Pancreas (tissue), 10 donors: ENCODE data around the gene TRIO. TPM values are rescaled to one million over a fixed set of nuclear protein-coding genes. Genes with fewer than 3 reads are reported as not detected.

Experiments used
- ATAC-seq, 4 donors: fragments of 200-7000 bp; cut with Tn5 transposase; one replicate each; pipeline versions ENCODE4 v1.8.0 to v1.9.1; 2020; ENCODE audit warnings: mild to moderate bottlenecking in 4 of 4, moderate library complexity in 4 of 4
- DNase-seq, 6 donors: peaks; one replicate each; pipeline ENCODE4 v3.0.0-alpha.2; 2020
- FAIRE-seq: peaks from 2 replicates; lab custom pipeline; 2012; peaks lifted over from hg19 to GRCh38; lab: Jason Lieb, UNC
- H3K27ac ChIP-seq, 4 donors: fragments of 200-600 bp; sonication (generic); 1 replicate in 3 of 4; 2 replicates in 1 of 4; pipeline versions ENCODE4 v1.5.0 to v1.8.0; 2020
- H3K27me3 ChIP-seq, 4 donors: fragments of 200-600 bp; one replicate each; pipeline ENCODE4 v1.8.0; 2021
- H3K36me3 ChIP-seq, 3 donors: fragments of 200-600 bp; sonication (generic) in 1 of 3; one replicate each; pipeline versions ENCODE4 v1.5.0 to v1.8.0; 2020 to 2021
- H3K4me1 ChIP-seq, 3 donors: fragments of 200-600 bp; one replicate each; pipeline ENCODE4 v1.8.0; 2021
- H3K4me3 ChIP-seq, 4 donors: fragments of 200-600 bp; sonication (generic) in 2 of 4; one replicate each; pipeline versions ENCODE4 v1.5.0 to v1.8.0; 2020 to 2021
- H3K9me3 ChIP-seq, 4 donors: fragments of 200-600 bp; one replicate each; pipeline ENCODE4 v1.8.0; 2021
- WGBS, 2 donors: extraction: QIAGEN DNeasy Blood & Tissue Kit; methylation state at CpG; one replicate each; pipeline ENCODE4 v1.1.7; 2013; 5-methylcytosine and 5-hydroxymethylcytosine counted together
- intact Hi-C, 3 donors: fragments of 100-400 bp; cut with DNase I; formaldehyde crosslinking; loops; one replicate each; pipeline versions ENCODE4 v1.11.1 to v1.14.2; 2022
- polyA plus RNA-seq, 2 donors: library from polyadenylated mRNA; stranded (reverse); fragments of 200-250 nt; gene quantifications; one replicate each; pipeline ENCODE4 v1.2.3, GENCODE V29; 2013
- total RNA-seq, 6 donors: library from RNA; stranded (reverse); fragmentation: NEBNext Ultra II Directional in 4 of 6; extraction: Animal tissue kit (Norgen Biotek cat#: 25700) in 4 of 6; gene quantifications; one replicate each; pipeline versions ENCODE4 v1.2.1 to v1.2.4, GENCODE V29; 2021 to 2023
- TF ChIP-seq, protein P1 (sequence below), 4 donors: fragments of 200-600 bp; sonication (generic) in 3 of 4; IDR thresholded peaks; one replicate each; pipeline versions ENCODE4 v1.5.0 to v1.8.0; 2021; ENCODE audit warnings: antibody characterized with exemption in 4 of 4
- donor health status: healthy with polysubstance abuse.
- donor health status: DM: no; HTN: no; CAD: no; lungs with moderate emphysema.
- donor health status: DM: no; HTN: no; CAD: no.
- donor health status: control.
- donor health status: control.
- donor health status: Bipolar disorder and iron deficiency.
- donor health status: DM: yes; HTN: yes; CAD: no.
- donor health status: DM: no; HTN: no; CAD: no.
- donor health status: DM: no; HTN: no; CAD: no.
- donor health status: DM: yes; HTN: yes; CAD: no.

The TRIO gene
- total and polyA plus RNA-seq, 8 donors = 27.3 to 82.5 (median 38.3) TPM

DNA sequence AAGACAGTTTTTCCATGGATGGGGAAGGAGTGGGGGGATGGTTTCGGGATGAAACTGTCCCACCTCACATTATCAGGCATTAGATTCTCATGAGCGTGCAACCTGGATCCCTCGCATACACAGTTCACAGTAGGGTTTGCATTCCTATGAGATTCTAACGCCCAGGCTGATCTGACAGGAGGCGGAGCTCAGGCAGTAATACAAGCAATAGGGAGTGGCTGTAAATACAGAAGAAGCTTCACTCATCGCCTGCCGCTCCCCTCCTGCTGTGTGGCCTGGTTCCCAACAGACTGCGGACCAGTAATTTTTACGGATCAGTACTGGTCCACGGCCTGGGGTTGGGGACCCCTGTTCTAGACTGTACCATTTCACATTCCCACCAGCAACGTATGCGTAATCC, 370.1 kb downstream of the TRIO start:
- no peak overlapping the region for H3K4me3 ChIP-seq

DNA sequence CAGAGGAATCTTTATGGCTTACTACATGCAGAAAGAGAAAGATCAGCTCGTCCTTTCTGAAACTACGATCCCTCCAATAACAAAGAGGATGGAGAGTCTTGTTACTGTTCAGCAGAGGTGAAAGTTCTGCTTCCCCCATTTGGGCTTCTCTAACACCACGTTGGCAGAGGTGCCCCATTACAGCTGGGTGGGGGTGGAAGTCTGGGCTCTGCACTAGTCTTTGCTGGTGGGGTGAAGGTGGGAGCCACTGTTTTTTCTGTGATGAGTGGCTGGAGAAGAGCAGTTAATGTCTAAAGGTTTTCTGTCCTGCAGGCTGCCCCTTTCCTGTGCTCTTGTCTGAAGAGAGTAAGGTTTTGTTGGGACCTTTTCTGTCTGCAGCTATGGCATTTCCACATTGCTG, 373.8 kb downstream of the TRIO start:
- no peak overlapping the region for H3K4me3 ChIP-seq
- H3K27me3 ChIP-seq = no peaks in the 10 kb centered on the region
- WGBS, 2 donors = 32 to 35% methylated on average over 3 of the region's 3 CpGs
- ATAC-seq (no peak), FAIRE-seq (no peak), DNase-seq (no peak)
- intact Hi-C loops = no loop called here
- H3K4me1 ChIP-seq = no peaks in the 10 kb centered on the region
- TF ChIP-seq, protein P1, sequence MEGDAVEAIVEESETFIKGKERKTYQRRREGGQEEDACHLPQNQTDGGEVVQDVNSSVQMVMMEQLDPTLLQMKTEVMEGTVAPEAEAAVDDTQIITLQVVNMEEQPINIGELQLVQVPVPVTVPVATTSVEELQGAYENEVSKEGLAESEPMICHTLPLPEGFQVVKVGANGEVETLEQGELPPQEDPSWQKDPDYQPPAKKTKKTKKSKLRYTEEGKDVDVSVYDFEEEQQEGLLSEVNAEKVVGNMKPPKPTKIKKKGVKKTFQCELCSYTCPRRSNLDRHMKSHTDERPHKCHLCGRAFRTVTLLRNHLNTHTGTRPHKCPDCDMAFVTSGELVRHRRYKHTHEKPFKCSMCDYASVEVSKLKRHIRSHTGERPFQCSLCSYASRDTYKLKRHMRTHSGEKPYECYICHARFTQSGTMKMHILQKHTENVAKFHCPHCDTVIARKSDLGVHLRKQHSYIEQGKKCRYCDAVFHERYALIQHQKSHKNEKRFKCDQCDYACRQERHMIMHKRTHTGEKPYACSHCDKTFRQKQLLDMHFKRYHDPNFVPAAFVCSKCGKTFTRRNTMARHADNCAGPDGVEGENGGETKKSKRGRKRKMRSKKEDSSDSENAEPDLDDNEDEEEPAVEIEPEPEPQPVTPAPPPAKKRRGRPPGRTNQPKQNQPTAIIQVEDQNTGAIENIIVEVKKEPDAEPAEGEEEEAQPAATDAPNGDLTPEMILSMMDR (IDR thresholded peaks at IDR 0.05) = no peak
- no peaks in the 10 kb centered on the region for H3K9me3 ChIP-seq
- no peak overlapping the region for H3K27ac ChIP-seq
- H3K36me3 ChIP-seq = no peaks in the 10 kb centered on the region

More for the DNA sequence above, 370.1 kb downstream of the TRIO start:
- FAIRE-seq (no peak), DNase-seq (no peak), ATAC-seq (no peak)
- Histone ChIP-seq H3K36me3 (peaks cover 0 to 5% (median 0%) of the 10 kb centered on the region in 3 donors), H3K27ac (no peak overlapping the region), H3K9me3 (no peaks in the 10 kb centered on the region), H3K27me3 (no peaks in the 10 kb centered on the region), H3K4me1 (no peaks in the 10 kb centered on the region)
- 72% methylated on average over 12 of the region's 12 CpGs for WGBS, 2 donors
- intact Hi-C loops = no loop called here
- TF ChIP-seq, protein P1 (IDR thresholded peaks at IDR 0.05) = no peak

DNA sequence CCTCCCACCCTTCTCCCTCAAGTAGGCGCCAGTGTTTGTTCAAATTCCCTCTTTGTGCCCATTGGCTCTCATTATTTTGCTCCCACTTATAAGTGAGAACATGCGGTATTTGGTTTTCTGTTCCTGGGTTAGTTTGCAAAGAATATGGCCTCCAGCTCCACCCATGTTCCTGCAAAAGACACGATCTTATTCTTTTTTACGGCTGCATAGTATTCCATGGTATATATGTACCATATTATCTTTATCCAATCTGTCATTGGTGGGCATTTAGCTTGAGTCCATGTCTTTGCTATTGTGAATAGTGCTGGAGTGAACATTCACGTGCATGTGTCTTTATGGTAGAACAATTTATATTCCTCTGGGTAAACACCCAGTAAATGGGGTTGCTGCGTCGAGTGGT, 375.5 kb downstream of the TRIO start:
- DNase-seq (no peak), FAIRE-seq (no peak), ATAC-seq (no peak)
- Histone ChIP-seq H3K4me1 (no peaks in the 10 kb centered on the region), H3K9me3 (no peaks in the 10 kb centered on the region), H3K27me3 (no peaks in the 10 kb centered on the region), H3K27ac (no peak overlapping the region), H3K4me3 (no peak overlapping the region), H3K36me3 (no peaks in the 10 kb centered on the region)
- TF ChIP-seq, protein P1 (IDR thresholded peaks at IDR 0.05) = no peak
- 75 to 78% methylated on average over 7 of the region's 7 CpGs for WGBS, 2 donors
- intact Hi-C loops = no loop called here

DNA sequence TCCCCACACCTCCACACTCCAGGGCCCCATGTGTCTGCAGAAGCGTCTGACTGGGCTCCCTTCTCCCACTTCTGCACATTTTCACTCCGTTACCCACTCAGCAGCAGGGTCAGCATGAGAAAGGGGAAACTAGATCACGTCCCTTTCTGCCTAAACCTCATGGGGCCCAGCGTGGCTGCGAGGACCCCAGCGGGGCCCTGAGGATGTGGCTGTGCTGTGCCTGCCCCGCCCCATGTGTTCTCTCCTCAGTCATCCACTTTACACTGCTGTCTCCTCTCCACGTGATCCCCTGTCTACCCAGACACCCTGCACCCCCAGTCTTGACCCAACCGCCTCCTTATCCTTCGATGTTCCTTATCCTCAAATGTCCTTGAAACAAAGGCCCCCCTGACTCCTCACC, 378.6 kb downstream of the TRIO start:
- H3K27ac ChIP-seq = no peak overlapping the region
- ATAC-seq (no peak), FAIRE-seq (no peak), DNase-seq (no peak)
- intact Hi-C loops = no loop called here
- H3K9me3 ChIP-seq = no peaks in the 10 kb centered on the region
- H3K4me3 ChIP-seq = no peak overlapping the region
- TF ChIP-seq, protein P1 (IDR thresholded peaks at IDR 0.05) = no peak
- H3K4me1 ChIP-seq = no peaks in the 10 kb centered on the region
- no peaks in the 10 kb centered on the region for H3K27me3 ChIP-seq
- 81 to 89% methylated on average over 10 of the region's 10 CpGs for WGBS, 2 donors
- H3K36me3 ChIP-seq = no peaks in the 10 kb centered on the region

DNA sequence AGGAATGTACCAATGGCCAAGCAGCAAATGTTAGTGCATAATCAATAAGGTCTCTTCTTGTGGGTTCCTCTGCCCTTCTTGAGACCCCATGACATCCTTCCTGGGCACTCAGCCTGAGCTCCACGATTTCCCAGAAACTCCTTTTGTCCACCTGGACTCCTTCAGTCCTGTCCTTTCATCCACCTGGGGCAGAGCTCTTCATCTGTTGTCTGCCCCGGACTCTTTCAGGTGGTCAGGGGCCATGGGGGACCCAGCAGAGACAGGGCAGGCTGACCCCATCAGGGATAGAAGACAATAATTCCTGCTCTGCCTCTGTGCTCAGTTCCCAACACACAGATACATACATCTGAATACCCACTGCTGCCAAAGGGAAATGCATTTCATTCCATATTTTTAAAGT, 379.6 kb downstream of the TRIO start:
- TF ChIP-seq, protein P1 (IDR thresholded peaks at IDR 0.05) = no peak

More for the DNA sequence above, 379.6 kb downstream of the TRIO start:
- ATAC-seq (no peak), DNase-seq (no peak), FAIRE-seq (no peak)
- intact Hi-C loops = no loop called here
- no peaks in the 10 kb centered on the region for H3K9me3 ChIP-seq
- no peaks in the 10 kb centered on the region for H3K27me3 ChIP-seq
- no peak overlapping the region for H3K4me3 ChIP-seq
- 63 to 71% methylated on average over 2 of the region's 2 CpGs for WGBS, 2 donors
- no peaks in the 10 kb centered on the region for H3K4me1 ChIP-seq
- H3K27ac ChIP-seq = no peak overlapping the region
- no peaks in the 10 kb centered on the region for H3K36me3 ChIP-seq
